C4-2B (cell line): Measurements from ENCODE around the gene SPOCK1.

Source experiments
- CTCF ChIP-seq: fragments of 450-650 bp; conservative IDR thresholded peaks from 2 replicates; pipeline ENCODE4 v1.5.1; 2017; ENCODE audit warnings: mild to moderate bottlenecking
- ZFX ChIP-seq: fragments of 450-650 bp; IDR thresholded peaks from 2 replicates; pipeline ENCODE4 v1.6.1; 2017

DNA sequence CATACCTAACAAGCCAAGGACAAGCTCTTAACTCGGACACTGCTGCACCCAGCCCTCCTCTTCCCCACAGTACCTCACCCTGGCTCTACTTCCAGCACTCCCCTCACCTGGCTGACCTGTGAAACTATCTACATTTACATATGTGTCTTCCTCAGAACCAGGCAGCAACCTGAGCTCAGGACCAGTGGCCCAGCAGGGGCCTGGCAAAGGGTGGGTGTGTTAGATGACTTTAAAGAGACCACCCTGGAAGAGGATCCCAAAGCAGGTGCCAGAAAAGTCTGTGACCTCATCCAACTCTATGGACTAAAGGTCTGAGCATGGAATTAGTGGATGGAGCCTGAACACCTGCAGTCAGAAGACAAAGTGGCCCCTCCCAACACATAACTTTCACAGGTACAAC, 400.9 kb downstream of the SPOCK1 start:
- no peak for TF ChIP-seq CTCF
- TF ChIP-seq ZFX = no peak
